Stimulated activated CD8-positive, alpha-beta memory T cell treated with anti-CD3 and anti-CD28 coated beads, Interleukin-7, amount 100 ng/mL, for 1 hour (primary cell): ENCODE measurements around the gene RBMS1.

Source experiments
- DNase-seq, 2 donors: peaks; one replicate each; pipeline ENCODE4 v3.0.0-alpha.2; 2020; ENCODE audit warnings: low read depth in 2 of 2

The RBMS1 gene

GRCh38 chr2:160254189-160254762 is 239.3 kb downstream of the RBMS1 start:
- DNase-seq, result no peak

GRCh38 chr2:160253440-160254188 is 240.0 kb downstream of the RBMS1 start:
- no peak for DNase-seq

DNA sequence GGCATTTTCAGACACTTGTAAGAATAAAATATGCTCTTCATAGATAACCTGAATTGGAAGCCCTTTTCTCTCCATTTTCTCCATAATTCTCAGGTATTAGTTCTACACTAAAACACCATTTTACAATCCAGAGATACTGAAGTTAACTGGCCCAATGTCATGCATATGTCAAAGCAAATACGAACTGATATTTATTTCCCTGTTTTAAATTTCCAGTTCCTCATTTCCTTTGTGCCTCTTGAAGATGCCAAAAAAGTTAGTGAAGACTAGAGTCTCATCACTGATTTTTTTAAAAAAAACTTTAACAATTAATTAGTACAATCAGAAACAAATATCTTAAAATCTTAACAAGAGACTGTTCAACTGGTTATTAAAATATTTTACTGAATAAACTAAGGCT is 240.7 kb downstream of the RBMS1 start:
- DNase-seq, result no peak

- DNase-seq, result no peak
Measured at GRCh38 chr2:160252278-160252887, 241.2 kb downstream of the RBMS1 start.

GRCh38 chr2:160251569-160251968 is 242.0 kb downstream of the RBMS1 start:
- no peak for DNase-seq

- DNase-seq, result no peak
Measured at GRCh38 chr2:160249876-160250275, 243.7 kb downstream of the RBMS1 start.

DNA sequence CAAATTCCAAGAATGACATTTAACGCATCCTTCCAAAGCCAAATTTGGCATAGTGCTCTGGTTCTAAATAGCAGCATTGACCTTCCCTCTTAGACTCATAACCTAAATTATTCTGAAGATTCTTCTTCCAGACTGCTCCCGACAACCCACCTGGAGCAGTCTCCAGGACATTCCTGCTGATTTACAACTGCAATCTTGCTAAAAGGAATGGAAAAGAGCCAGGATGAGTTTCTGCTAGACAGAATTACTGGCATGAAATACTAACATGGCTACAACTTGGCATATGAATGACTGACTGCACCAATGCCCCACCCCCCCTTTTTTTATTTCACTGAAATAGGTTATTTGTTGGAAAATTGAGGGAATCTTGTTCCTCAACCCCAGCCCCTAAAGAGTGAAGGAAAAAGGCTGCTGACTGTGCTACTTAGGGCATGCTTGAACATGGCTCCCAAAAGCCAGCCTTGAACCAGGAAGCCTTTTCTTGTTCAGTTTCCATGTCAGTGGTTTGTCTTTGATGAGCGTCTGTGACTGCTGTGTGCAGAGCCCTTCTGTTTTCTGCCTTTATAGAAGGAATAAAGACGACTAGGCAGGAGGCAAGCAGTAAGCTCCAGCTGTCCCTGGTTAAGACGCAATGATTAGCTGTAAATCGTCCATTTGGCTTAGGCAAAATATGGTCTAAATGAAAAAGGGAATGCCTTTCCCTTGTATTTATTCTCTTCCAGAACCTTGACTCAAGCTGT is 246.1 kb downstream of the RBMS1 start:
- no peak for DNase-seq

- DNase-seq, result no peak
Measured at GRCh38 chr2:160246356-160246755, 247.3 kb downstream of the RBMS1 start.

- no peak for DNase-seq
Measured at GRCh38 chr2:160245614-160246155, 247.9 kb downstream of the RBMS1 start.

DNA sequence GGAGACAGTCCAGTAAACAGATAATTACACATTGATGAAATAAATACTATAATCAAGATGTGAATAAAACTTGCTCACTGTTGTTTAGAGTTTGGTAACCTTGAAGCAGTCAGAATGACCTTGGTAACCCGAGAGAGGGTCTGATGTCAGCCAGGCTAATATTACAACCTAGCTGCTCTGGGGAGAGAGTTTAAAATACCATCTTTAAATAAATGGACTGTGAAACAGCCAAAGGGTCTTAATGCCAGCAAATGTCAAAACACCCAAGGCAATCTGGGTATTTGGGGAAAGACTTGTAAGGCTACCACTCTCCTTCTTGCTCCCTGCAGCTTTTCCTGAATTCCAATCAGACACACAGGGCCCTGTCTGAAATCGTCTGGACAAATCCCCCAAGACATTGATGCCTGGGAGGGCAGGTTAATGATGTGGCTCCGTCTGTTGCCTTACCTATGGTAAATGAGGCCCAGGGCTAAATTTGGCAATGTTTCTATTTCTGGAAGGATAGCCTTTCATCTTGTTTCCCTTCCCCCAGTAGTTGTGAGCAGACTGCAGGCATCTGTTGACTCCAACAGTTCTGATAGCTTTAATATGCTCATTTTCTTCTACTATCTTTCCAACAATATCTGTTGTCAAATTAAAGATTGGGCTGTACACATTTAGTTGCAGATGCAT is 250.6 kb downstream of the RBMS1 start:
- no peak for DNase-seq

DNA sequence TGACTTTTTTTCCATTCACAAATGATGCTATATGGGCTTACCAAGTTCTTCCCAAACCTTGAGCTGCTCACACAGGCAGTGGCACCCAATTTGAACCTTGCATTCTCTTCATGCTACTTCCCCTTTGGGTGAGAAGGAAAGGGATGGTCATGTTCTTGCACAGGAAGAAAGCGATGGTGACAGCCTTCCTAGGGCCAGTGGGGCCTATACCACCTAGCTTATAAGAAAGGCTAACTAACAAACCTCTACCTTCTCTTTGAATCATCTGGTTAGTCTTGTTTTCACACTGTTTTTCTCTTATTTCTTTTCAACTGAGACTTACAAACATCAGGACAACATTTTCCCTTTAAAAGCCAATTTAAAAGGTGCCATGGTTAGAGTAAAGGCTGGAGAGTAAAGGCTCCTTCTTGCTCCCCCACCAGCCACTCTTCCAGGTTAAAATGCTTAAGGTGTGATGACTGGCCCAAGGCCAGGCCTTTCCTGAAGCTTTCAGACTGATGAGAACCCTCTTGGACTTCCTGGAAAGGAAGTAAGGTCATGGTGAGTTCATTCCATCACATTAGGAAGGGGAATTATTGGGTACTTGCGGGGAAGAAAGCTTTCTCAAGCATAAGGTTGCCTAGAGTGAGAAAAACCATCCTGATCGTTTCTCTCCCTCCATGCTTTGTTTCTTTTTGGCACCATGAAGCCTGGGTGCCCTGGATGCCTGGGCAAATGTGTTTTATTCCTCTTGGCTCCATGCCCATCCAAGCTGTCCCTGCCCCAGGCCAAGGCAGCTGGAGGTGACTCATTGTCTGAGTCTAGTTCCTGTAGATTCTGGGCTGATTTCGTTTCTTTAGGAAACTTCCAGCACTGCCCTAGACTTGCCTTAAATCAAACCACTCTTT is 252.1 kb downstream of the RBMS1 start:
- no peak for DNase-seq

GRCh38 chr2:160239436-160239835 is 254.2 kb downstream of the RBMS1 start:
- no peak for DNase-seq

- DNase-seq, result no peak
Measured at GRCh38 chr2:160238392-160238791, 255.2 kb downstream of the RBMS1 start.

DNA sequence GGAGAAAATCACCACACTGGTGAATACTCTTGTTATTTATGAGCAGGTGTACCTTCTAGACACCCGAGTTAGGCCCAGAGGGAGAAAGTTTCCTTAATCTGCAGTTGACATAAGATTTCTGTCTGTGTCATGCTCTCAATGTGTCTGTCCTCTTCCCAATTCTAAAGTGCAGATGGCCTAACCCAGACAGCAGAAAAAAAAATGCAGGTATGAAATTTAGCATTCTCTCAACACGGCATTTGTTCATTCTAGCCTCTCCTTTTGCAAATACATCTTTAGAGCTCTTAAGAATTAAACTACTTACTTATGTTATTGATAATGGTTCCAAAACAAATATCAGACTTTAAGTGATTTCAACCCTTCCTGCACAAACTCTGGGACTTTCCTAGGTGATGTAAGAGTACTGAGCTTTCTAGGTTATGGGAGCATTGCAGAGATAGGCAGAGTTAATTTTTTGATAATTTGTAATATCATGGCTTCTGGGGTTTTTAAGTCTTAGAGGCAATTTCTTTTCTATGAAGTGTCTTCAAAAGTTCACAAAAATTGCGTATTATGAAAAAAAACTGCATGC is 260.6 kb downstream of the RBMS1 start:
- no peak for DNase-seq

- no peak for DNase-seq
Measured at GRCh38 chr2:160229591-160229990, 264.0 kb downstream of the RBMS1 start.

GRCh38 chr2:160228141-160228917 is 265.3 kb downstream of the RBMS1 start:
- no peak for DNase-seq

GRCh38 chr2:160227293-160227915 is 266.2 kb downstream of the RBMS1 start:
- DNase-seq, result no peak

- DNase-seq, result no peak
Measured at GRCh38 chr2:160226367-160226766, 267.2 kb downstream of the RBMS1 start.

- DNase-seq, result no peak
Measured at GRCh38 chr2:160225722-160226121, 267.9 kb downstream of the RBMS1 start.
